Measurements from ENCODE around the gene LRRN2. TPM values are rescaled to one million over a fixed set of nuclear protein-coding genes. Genes with fewer than 3 reads are reported as not detected.

The LRRN2 gene
- total RNA-seq, 1 experiment from 2014 or later, result not detected

DNA sequence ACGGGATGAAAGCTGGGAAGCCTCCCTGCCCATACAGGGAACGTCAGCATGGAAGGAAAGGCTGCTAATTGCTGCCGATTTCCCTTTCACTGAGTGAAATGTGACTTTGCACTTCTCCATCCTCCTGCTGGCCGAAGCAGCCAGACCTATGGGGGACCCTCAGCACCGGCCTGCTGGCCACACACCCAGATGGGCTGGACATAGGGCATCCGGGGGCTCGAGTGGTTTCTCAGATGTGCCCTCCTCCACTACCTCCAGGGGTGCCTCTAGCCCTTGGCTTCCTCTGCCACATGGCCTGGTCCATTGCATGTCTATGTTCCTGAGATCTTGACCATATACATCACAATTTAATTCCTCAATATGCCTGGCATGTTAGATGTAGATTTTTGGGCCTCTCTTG, 79.7 kb downstream of the LRRN2 start:
- H3K9me3 ChIP-seq (replicated peaks), result 0 out of 2 replicates have a peak, but pooled peaks cover 3% of the 10 kb centered on the region

DNA sequence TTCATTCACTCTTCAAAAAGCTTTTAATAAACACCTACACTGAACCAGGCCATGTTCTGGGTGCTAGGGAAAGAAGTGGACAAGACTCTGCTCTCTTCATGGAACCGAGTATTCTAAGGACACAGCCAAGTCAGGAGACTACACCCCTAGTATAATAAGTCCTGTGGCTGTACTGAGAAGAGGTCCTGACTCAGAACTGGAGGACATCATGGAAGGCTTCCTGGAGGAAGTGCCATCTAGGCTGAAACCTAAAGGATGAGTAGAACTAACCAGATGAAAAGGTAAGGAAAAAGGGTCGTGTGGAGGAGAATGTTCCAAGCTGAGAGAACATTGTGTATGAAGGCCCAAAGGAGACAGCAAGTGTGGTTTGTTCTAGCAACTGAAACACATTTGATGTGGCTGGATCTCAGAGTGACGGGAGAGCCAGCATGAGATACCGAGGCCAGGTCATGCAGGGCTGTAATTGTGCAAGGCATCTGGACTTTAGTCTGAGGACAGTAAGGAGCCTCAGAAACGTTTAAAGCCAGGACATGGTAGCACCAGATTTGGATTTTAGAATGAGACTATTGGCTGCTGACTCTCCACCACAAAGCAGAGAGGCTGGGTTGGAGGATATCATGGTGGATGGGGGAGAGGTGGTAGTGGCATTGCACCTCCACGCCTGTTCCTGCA, 82.5 kb downstream of the LRRN2 start:
- Histone ChIP-seq H3K4me3 (no peak overlapping the region), H3K27me3 (peaks cover 12% of the 10 kb centered on the region), H3K4me1 (no peaks in the 10 kb centered on the region), H3K36me3 (no peaks in the 10 kb centered on the region), H3K9me3 (replicated peaks) (0 out of 2 replicates have a peak, but pooled peaks cover 3% of the 10 kb centered on the region), H3K27ac (no peak overlapping the region)
- DNase-seq, result no peak

More for the DNA sequence above, 79.7 kb downstream of the LRRN2 start:
- peaks cover 21% of the 10 kb centered on the region for H3K27me3 ChIP-seq
- H3K4me3 ChIP-seq, result no peak overlapping the region
- no peak for DNase-seq
- H3K36me3 ChIP-seq, result no peaks in the 10 kb centered on the region
- no peak overlapping the region for H3K27ac ChIP-seq
- H3K4me1 ChIP-seq, result no peaks in the 10 kb centered on the region

DNA sequence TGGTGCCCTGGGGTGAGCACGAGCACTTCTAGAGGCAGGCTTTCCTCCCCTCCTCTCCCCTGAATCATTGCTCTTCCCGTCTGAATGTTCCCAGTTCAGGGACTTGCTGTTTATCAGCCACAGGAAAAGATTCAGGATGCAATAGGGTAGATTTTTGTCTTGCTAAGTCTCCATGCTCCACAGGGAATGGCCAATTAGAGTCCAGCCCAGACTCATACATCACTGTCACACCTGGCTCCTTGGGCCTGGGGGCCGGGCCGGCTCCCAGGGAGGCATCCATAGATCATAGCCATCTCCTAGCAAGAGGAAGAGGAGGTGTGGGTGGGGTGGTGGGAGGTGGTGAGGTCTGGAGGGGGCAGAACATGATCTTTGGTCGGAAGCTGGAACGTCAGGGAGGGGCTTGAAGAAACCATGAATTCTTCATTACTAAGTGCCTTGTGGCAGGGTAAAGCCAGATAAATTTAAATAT, 83.4 kb downstream of the LRRN2 start:
- H3K9me3 ChIP-seq (replicated peaks), result 0 out of 2 replicates have a peak, but pooled peaks cover 3% of the 10 kb centered on the region
- H3K27me3 ChIP-seq, result peaks cover 12% of the 10 kb centered on the region
- no peak overlapping the region for H3K27ac ChIP-seq
- no peaks in the 10 kb centered on the region for H3K4me1 ChIP-seq
- no peaks in the 10 kb centered on the region for H3K36me3 ChIP-seq
- no peak for DNase-seq
- no peak overlapping the region for H3K4me3 ChIP-seq

DNA sequence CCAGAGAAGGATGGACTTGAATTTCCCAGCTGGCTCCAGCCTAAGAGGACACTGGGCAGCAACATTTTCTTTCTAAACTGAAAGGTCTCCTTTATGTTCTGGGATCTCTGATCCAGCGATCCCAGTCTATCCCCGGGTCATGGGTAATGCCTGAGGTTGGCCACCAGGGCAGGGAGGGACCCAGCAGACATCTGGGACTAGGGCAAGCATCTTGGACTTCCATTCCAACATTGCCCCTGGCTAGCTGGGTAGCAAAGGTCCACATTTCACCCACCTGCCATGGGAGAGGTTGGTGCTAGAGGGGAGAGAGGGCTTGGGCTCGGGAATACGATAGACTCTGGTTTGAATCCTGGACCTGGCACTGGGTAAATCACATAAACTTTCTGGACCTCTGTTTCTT, 84.6 kb downstream of the LRRN2 start:
- H3K9me3 ChIP-seq (replicated peaks), result 0 out of 2 replicates have a peak, but pooled peaks cover 3% of the 10 kb centered on the region
- H3K4me3 ChIP-seq, result no peak overlapping the region
- DNase-seq, result no peak
- no peak overlapping the region for H3K27ac ChIP-seq
- no peaks in the 10 kb centered on the region for H3K4me1 ChIP-seq
- H3K36me3 ChIP-seq, result no peaks in the 10 kb centered on the region
- peaks cover 12% of the 10 kb centered on the region for H3K27me3 ChIP-seq

DNA sequence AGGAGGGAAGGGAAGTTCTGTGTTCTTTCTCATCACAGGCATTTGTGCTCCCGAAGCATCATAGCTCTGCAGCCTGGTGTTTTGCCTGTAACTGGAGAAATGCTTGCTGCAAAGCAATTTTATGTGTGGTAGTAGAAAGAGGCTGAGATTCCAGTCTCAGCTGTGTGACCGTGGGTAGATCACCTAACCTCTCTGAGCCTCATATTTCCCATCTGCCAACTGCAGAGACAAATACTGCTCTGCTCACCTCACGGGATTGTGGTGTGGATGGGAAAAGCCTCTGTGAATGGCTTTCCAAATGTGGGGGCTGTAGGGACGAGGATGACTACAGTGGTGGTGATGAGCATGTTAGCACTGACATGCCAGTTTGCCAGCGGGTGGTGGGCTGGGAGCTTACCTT, 85.3 kb downstream of the LRRN2 start:
- no peaks in the 10 kb centered on the region for H3K4me1 ChIP-seq
- H3K4me3 ChIP-seq, result no peak overlapping the region

DNA sequence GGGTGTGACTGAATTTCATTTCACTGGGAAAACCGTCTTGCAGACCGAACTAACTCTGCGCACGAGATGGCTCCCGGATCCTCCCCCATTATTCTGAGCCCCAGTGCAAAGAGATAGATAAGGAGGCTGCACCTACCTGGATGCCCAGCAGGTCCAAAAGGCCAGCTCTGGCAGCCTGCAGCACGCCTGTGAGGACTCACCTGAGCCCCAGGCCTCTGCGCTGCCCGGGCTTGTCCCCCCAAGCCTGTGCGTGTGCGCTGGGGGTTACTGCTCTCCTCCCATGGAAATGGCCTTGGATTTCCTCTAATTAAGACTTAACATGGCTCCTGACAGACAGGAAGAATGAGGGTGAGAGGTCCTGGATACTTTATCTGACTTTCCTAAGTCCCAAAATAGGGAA, 85.9 kb downstream of the LRRN2 start:
- H3K27me3 ChIP-seq, result peaks cover 12% of the 10 kb centered on the region
- 0 out of 2 replicates have a peak, but pooled peaks cover 3% of the 10 kb centered on the region for H3K9me3 ChIP-seq (replicated peaks)
- no peak overlapping the region for H3K4me3 ChIP-seq
- H3K4me1 ChIP-seq, result no peaks in the 10 kb centered on the region
- H3K36me3 ChIP-seq, result no peaks in the 10 kb centered on the region
- H3K27ac ChIP-seq, result no peak overlapping the region
- DNase-seq, result no peak

More for the DNA sequence above, 85.3 kb downstream of the LRRN2 start:
- H3K9me3 ChIP-seq (replicated peaks), result 0 out of 2 replicates have a peak, but pooled peaks cover 3% of the 10 kb centered on the region
- no peak for DNase-seq
- no peaks in the 10 kb centered on the region for H3K36me3 ChIP-seq
- H3K27ac ChIP-seq, result no peak overlapping the region
- peaks cover 12% of the 10 kb centered on the region for H3K27me3 ChIP-seq

DNA sequence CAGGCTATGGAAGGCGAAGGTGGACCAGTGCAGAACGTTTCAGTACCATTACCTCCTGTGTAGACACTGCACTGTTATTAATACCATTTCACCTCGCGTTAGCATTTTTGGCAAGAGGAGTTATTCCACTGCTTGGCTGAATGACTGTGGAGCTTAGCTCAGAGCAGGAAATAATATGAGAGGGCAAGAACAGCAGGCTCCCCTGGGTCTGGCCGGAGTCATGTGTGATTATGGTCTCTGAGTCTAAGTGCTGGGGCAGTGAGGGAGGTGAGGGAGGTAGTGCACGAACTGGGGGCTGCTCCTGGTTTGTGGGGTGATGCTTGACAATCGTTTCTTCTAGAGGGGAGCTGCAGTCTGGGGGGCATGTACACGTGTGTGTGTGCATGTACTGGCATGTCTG, 86.4 kb downstream of the LRRN2 start:
- 0 out of 2 replicates have a peak, but pooled peaks cover 1% of the 10 kb centered on the region for H3K9me3 ChIP-seq (replicated peaks)
- DNase-seq, result no peak
- H3K4me3 ChIP-seq, result no peak overlapping the region
- H3K27me3 ChIP-seq, result peaks cover 9% of the 10 kb centered on the region
- H3K27ac ChIP-seq, result no peak overlapping the region
- no peaks in the 10 kb centered on the region for H3K4me1 ChIP-seq
- H3K36me3 ChIP-seq, result no peaks in the 10 kb centered on the region

DNA sequence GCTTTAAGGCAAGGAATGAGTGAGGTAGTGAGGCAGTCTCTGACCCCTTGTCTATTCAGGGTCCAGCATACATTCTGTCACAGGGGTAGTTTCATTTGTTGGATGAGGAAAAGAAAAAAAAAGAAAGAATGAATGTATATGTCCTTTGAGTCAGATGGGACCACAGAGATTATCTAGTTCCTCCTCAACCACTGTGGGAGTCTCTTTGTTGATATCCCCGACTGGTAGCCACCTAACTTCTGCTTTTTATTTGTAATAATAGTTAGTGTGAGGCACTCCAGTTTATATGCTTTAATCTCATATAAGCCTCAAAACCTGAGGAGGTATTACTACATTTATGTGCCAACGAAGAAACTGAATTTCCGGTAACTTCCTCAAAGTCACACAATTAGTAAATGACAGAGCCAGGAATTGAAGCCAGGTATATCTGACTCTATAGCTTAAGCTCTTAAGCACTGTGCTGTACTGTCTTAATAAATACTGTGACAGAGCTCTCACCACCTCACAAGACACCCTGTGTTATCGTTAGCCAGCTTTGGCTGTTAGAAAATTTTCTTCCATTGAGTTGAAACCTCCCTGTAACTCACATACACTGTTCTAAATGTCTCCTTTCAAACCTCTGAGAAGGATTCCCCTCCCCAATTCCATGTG, 87.1 kb downstream of the LRRN2 start:
- no peaks in the 10 kb centered on the region for H3K36me3 ChIP-seq
- H3K27ac ChIP-seq, result no peak overlapping the region
- peaks cover 6% of the 10 kb centered on the region for H3K27me3 ChIP-seq
- no peak for DNase-seq
- H3K9me3 ChIP-seq (replicated peaks), result no peaks in the 10 kb centered on the region
- no peak overlapping the region for H3K4me3 ChIP-seq
- H3K4me1 ChIP-seq, result no peaks in the 10 kb centered on the region

DNA sequence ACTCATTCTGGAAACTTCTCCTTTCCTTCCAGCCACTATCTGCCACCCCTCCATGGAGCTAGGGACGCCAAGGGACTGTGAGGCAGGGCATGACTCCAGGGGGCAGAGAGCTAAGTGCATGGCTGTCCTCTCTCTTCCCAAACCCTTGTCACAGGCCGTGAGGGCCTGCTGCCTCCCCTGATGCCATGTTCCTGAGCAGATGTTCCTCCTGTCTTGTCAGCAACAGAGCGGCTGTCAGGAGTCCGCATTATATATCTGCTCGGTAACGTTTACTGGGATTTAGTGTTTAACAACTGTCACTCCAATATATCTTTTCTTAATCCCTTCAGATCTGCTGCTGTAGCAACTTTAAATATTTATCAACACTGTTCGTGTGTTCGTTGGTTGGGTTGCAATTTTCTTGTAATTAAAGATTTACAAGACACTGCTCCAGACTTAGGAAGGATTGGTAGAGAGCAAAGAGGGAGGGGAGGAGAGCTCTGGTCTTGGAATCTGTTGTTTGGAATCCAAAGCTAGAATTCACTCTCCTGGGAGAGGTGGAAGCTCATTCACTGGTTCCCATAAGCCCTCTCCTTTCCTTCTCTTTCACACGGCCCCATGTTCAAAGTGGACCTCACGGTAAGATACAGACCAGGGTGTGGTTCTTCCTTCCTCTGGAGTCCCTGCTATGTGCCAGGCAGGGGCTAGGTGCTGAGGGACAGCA, 93.1 kb downstream of the LRRN2 start:
- H3K36me3 ChIP-seq, result no peaks in the 10 kb centered on the region
- no peaks in the 10 kb centered on the region for H3K9me3 ChIP-seq (replicated peaks)
- DNase-seq, result no peak
- H3K27ac ChIP-seq, result no peak overlapping the region
- no peak overlapping the region for H3K4me3 ChIP-seq
- H3K27me3 ChIP-seq, result no peaks in the 10 kb centered on the region
- H3K4me1 ChIP-seq, result peaks cover 7% of the 10 kb centered on the region; the same call in 1 of the 2 replicates

DNA sequence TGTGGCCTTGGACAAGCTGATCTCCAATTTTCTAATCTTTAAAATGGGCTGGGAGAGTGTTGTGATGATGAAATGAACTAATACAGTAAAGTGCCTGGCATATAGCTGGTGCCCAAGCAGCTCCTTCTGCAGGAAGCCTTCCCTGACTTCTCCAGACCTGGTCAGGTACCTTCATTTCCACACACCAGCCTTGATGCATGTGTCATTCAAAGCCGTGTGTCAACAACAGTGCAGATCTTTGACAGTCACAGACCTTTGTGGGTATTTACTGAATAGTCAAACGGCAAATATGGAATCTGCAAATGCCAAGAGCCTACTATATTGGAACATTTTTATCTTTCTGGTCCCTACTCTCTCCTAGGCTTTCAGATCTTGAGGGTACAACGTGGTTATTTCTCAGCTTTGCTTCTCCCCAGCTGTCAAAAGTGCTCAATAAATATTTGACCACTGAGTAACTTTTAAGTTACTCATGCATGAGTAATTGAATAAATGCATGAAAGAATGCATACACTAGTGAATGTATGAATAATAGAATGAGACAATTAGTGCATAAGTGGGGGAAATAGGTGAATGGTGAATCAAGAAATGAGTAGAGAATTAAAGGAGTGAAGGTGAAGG, 94.0 kb downstream of the LRRN2 start:
- no peak overlapping the region for H3K4me3 ChIP-seq
- no peak overlapping the region for H3K27ac ChIP-seq
- no peak for DNase-seq
- no peaks in the 10 kb centered on the region for H3K27me3 ChIP-seq
- no peaks in the 10 kb centered on the region for H3K9me3 ChIP-seq (replicated peaks)
- H3K4me1 ChIP-seq, result peaks cover 7% of the 10 kb centered on the region; the same call in 1 of the 2 replicates
- no peaks in the 10 kb centered on the region for H3K36me3 ChIP-seq

DNA sequence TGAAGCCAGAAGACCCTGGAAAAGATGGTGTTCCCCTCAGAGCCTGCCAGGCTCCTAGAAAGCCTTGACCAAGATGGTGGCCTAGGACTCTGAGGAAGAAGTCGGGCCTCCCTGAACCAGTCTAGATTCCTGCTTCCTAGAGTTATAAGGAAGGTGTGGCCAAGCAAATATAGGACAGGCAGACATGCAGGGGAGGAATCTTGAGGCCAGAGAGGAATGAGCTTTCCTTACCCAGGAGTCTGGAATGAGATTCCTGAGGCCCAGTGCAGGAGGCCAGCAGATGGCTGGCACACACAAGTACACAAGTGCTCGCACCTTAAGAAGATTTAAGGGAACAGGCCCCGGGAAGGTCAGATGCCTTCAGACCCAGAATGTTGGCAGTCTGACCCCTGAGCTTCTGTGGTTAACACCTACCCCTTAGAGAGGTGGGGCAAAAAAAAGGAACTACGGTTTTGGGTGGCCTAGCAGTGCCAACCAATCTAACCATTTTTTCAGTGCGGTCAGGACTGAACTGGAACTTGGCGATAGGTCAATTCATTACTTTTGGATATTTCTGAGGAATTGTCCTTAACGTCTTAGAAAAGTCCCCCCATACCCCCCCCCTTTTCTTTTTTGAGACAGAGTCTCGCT, 96.0 kb downstream of the LRRN2 start:
- Histone ChIP-seq H3K4me3 (no peak overlapping the region), H3K27me3 (no peaks in the 10 kb centered on the region), H3K4me1 (peaks cover 7% of the 10 kb centered on the region; the same call in 1 of the 2 replicates), H3K27ac (no peak overlapping the region), H3K36me3 (no peaks in the 10 kb centered on the region), H3K9me3 (replicated peaks) (no peaks in the 10 kb centered on the region)
- DNase-seq, result no peak

DNA sequence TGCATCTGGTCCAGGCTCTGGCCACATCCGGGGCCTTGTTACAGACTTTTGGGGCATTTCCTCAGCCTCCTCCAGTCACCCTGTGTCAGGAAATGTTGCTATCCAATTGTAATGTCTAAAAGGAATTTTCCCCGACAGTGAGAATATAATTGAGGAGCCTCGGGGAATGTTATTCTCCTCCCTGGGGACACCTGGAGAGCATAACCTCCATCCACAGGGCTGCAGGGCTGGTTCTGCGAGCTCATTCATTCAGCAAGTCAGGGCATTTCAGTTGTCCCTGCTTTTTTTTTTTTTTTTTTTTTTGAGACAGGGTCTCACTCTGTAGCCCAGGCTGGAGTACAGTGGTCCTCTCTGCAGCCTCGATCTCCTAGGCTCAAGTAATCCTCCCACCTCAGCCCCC, 96.7 kb downstream of the LRRN2 start:
- H3K4me1 ChIP-seq, result peaks cover 7% of the 10 kb centered on the region; the same call in 1 of the 2 replicates
- no peak for DNase-seq
- no peaks in the 10 kb centered on the region for H3K9me3 ChIP-seq (replicated peaks)
- H3K4me3 ChIP-seq, result no peak overlapping the region
- no peaks in the 10 kb centered on the region for H3K36me3 ChIP-seq
- no peaks in the 10 kb centered on the region for H3K27me3 ChIP-seq
- H3K27ac ChIP-seq, result no peak overlapping the region

DNA sequence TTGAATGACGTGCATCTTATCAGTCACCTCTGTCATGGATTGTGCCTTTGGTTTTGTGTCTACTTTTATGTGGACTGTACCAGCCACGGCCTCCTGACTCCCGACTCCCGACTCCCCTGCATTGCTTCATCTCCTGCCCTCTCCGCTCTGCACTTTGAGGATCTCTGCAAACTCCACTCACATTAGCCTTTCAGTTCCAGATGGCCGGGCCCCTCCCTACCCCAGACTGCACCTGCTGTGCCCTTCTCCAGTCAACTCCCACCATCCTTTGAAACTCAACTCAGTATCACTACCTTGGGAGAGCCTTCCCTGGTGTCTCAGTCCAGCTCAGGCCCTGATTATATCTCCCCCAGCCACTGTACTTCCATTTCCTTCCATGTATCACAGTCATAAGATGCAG, 97.9 kb downstream of the LRRN2 start:
- Histone ChIP-seq H3K36me3 (no peaks in the 10 kb centered on the region), H3K27me3 (0 out of 2 replicates have a peak, but pooled peaks cover 2% of the 10 kb centered on the region), H3K27ac (no peak overlapping the region), H3K4me3 (no peak overlapping the region), H3K4me1 (peaks cover 7% of the 10 kb centered on the region; the same call in 1 of the 2 replicates), H3K9me3 (replicated peaks) (no peaks in the 10 kb centered on the region)
- DNase-seq, result no peak

DNA sequence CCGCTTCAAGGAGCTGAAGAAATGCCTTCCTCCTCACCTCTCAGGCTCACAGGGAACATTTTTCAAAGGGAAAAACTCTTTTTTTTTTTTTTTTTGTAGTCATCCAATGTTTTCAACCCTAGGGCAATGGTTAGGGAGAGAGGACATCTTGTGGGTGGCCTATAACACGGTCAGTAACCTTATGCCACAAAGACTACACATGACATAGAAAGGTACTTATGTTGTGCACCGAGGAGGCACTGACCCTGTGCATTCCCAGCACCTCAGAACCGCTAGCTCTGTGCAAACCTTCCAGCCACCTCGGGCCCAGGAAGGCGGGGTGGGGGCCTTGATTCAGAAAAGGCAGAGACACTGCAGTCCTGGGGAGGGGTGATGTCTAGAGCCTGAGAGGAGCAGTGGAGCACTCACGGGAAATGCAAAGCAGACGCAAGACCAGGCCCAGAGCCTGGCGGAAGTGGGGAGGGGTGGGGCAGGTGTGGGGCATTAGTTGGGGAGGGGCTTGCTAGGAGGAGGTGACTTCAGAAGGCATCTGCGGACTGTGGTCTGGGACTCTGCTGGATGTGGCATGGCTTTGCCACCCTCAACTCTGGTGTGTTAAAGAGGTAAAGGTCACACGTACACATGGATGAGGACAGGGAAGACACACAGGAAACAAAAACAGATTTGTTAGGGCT, 100.7 kb downstream of the LRRN2 start:
- no peaks in the 10 kb centered on the region for H3K36me3 ChIP-seq
- H3K4me1 ChIP-seq, result no peaks in the 10 kb centered on the region
- peaks cover 8% of the 10 kb centered on the region; the same call in 1 of the 2 replicates for H3K27me3 ChIP-seq
- H3K4me3 ChIP-seq, result no peak overlapping the region
- no peaks in the 10 kb centered on the region for H3K9me3 ChIP-seq (replicated peaks)
- H3K27ac ChIP-seq, result no peak overlapping the region
- no peak for DNase-seq
